HepG2 (cell line): ENCODE data around the gene PLA2G12B.

Experiments
- GABPA ChIP-seq, 2 experiments: IDR thresholded peaks; 2 replicates each; pipeline ENCODE4 v1.6.1; 2011 to 2016; ENCODE audit warnings: low read depth in 2 of 2, low read length in 1 of 2, missing biosample characterization in 1 of 2, missing genetic modification characterization in 1 of 2
- HMG20A ChIP-seq: IDR thresholded peaks from 2 replicates; pipeline ENCODE4 v1.6.1; 2016; ENCODE audit warnings: borderline replicate concordance
- JUN ChIP-seq: sonication (generic); formaldehyde crosslinking; IDR thresholded peaks from 2 replicates; pipeline ENCODE4 v1.4.0; 2020; ENCODE audit warnings: mild to moderate bottlenecking, missing genetic modification reagents
- MAFK ChIP-seq, 2 experiments: IDR thresholded peaks in 1 of 2; conservative IDR thresholded peaks in 1 of 2; 2 replicates each; pipeline ENCODE4 v1.6.1; 2011; ENCODE audit warnings: improper control_type of control experiment in 2 of 2, low read length in 2 of 2
- MLLT10 ChIP-seq: sonication (generic); formaldehyde crosslinking; IDR thresholded peaks from 2 replicates; pipeline ENCODE4 v1.4.0; 2020; ENCODE audit warnings: missing genetic modification reagents
- NFYB ChIP-seq: sonication (generic); formaldehyde crosslinking; IDR thresholded peaks from 2 replicates; pipeline ENCODE4 v1.4.0; 2020; ENCODE audit warnings: missing genetic modification reagents
- PAX8 ChIP-seq: sonication (generic); formaldehyde crosslinking; IDR thresholded peaks from 2 replicates; pipeline ENCODE4 v1.8.0; 2022; ENCODE audit warnings: mild to moderate bottlenecking, missing genetic modification reagents, borderline replicate concordance
- POLR2A ChIP-seq, 2 experiments: IDR thresholded peaks; 2 replicates each; pipeline ENCODE4 v1.6.1; 2011; ENCODE audit warnings: low read depth in 2 of 2, low read length in 2 of 2, mild to moderate bottlenecking in 1 of 2, moderate library complexity in 1 of 2; ENCODE audit not compliant: insufficient read depth in 1 of 2
- POLR2AphosphoS5 ChIP-seq: IDR thresholded peaks from 2 replicates; pipeline ENCODE4 v1.6.1; 2012; ENCODE audit warnings: low read depth, low read length
- TBP ChIP-seq: sonication (generic); formaldehyde crosslinking; IDR thresholded peaks from 2 replicates; pipeline ENCODE4 v1.5.0; 2020; ENCODE audit warnings: missing genetic modification reagents
- TF ChIP-seq, protein P1 (sequence below): fragments of 450-650 bp; IDR thresholded peaks from 2 replicates; pipeline ENCODE4 v1.6.1; 2017
- TF ChIP-seq, protein P2 (sequence below): sonication (generic); formaldehyde crosslinking; IDR thresholded peaks from 2 replicates; pipeline ENCODE4 v1.4.0; 2020; ENCODE audit warnings: low read depth, mild to moderate bottlenecking, missing genetic modification reagents
- TF ChIP-seq, protein P3 (sequence below): sonication (generic); formaldehyde crosslinking; conservative IDR thresholded peaks from 2 replicates; pipeline ENCODE4 v1.8.0; 2022; ENCODE audit warnings: low read depth, missing genetic modification reagents
- TF ChIP-seq, protein P4 (sequence below): sonication (generic); formaldehyde crosslinking; IDR thresholded peaks from 2 replicates; pipeline ENCODE4 v1.5.1; 2020; ENCODE audit warnings: mild to moderate bottlenecking, missing genetic modification reagents

DNA sequence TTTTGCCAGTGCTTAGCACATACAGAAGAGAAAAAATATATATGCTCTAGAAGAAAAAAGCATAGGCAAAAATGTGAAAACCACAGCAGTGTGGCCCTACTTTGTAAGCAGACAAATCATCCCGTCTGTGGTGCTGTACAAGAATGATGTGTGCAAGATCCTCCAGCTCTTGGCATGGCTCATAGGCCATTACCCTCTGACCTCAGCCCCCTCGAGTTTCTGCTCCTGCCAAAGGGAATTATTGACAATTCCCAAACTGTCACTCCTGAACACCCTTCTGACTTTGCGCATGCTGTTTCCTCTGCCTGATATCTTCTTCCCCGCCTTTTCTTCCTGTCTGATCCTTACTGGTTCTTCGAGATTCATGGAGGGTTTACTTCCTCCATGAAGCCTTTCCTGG, 27.1 kb downstream of the PLA2G12B start:
- TF ChIP-seq JUN (CRISPR knock-in tag) = no peak
- no peak for TF ChIP-seq POLR2A (IDR thresholded peaks at IDR 0.05; ENCODE audit: insufficient read depth in 1 of 2, low read depth in 2 of 2, low read length in 2 of 2)
- TF ChIP-seq HMG20A (CRISPR knock-in tag) = no peak
- TF ChIP-seq, protein P1, sequence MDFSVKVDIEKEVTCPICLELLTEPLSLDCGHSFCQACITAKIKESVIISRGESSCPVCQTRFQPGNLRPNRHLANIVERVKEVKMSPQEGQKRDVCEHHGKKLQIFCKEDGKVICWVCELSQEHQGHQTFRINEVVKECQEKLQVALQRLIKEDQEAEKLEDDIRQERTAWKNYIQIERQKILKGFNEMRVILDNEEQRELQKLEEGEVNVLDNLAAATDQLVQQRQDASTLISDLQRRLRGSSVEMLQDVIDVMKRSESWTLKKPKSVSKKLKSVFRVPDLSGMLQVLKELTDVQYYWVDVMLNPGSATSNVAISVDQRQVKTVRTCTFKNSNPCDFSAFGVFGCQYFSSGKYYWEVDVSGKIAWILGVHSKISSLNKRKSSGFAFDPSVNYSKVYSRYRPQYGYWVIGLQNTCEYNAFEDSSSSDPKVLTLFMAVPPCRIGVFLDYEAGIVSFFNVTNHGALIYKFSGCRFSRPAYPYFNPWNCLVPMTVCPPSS = no peak
- TF ChIP-seq NFYB (CRISPR knock-in tag) = no peak
- TF ChIP-seq, protein P2, sequence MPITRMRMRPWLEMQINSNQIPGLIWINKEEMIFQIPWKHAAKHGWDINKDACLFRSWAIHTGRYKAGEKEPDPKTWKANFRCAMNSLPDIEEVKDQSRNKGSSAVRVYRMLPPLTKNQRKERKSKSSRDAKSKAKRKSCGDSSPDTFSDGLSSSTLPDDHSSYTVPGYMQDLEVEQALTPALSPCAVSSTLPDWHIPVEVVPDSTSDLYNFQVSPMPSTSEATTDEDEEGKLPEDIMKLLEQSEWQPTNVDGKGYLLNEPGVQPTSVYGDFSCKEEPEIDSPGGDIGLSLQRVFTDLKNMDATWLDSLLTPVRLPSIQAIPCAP (CRISPR knock-in tag) = no peak
- TF ChIP-seq, protein P3, sequence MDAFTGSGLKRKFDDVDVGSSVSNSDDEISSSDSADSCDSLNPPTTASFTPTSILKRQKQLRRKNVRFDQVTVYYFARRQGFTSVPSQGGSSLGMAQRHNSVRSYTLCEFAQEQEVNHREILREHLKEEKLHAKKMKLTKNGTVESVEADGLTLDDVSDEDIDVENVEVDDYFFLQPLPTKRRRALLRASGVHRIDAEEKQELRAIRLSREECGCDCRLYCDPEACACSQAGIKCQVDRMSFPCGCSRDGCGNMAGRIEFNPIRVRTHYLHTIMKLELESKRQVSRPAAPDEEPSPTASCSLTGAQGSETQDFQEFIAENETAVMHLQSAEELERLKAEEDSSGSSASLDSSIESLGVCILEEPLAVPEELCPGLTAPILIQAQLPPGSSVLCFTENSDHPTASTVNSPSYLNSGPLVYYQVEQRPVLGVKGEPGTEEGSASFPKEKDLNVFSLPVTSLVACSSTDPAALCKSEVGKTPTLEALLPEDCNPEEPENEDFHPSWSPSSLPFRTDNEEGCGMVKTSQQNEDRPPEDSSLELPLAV (CRISPR knock-in tag) = no peak
- TF ChIP-seq, protein P4, sequence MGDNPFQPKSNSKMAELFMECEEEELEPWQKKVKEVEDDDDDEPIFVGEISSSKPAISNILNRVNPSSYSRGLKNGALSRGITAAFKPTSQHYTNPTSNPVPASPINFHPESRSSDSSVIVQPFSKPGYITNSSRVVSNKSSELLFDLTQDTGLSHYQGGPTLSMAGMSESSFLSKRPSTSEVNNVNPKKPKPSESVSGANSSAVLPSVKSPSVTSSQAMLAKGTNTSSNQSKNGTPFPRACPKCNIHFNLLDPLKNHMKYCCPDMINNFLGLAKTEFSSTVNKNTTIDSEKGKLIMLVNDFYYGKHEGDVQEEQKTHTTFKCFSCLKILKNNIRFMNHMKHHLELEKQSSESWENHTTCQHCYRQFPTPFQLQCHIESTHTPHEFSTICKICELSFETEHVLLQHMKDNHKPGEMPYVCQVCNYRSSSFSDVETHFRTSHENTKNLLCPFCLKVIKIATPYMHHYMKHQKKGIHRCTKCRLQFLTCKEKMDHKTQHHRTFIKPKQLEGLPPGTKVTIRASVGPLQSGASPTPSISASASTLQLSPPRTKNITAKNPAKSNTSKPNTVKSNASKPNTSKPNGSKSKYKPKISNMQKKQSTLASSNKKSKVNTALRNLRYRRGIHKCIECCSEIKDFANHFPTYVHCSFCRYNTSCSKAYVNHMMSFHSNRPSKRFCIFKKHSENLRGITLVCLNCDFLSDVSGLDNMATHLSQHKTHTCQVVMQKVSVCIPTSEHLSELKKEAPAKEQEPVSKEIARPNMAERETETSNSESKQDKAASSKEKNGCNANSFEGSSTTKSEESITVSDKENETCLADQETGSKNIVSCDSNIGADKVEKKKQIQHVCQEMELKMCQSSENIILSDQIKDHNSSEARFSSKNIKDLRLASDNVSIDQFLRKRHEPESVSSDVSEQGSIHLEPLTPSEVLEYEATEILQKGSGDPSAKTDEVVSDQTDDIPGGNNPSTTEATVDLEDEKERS (CRISPR knock-in tag) = no peak
- TF ChIP-seq MLLT10 (CRISPR knock-in tag) = no peak
- no peak for TF ChIP-seq GABPA (IDR thresholded peaks at IDR 0.05; ENCODE audit: low read depth, low read length)
- TF ChIP-seq GABPA (CRISPR knock-in tag; IDR thresholded peaks at IDR 0.05; ENCODE audit: low read depth) = no peak
- TF ChIP-seq POLR2AphosphoS5 = no peak
- no peak for TF ChIP-seq MAFK (conservative IDR thresholded peaks at IDR 0.05 in 1 of 2, IDR thresholded peaks at IDR 0.05 in 1 of 2; ENCODE audit: low read length in 2 of 2)
- no peak for TF ChIP-seq TBP
- no peak for TF ChIP-seq PAX8 (CRISPR knock-in tag)
